HepG2 (cell line): ENCODE measurements around the gene HOXA10. TPM values are rescaled to one million over a fixed set of nuclear protein-coding genes. Genes with fewer than 3 reads are reported as not detected.
A peak's percentile ranks its signal among the peaks of the same experiment; 100 is the strongest.

Experiments used
- AGO2 ChIP-seq: fragments of 200-400 bp; formaldehyde crosslinking; optimal IDR thresholded peaks from 2 replicates; pipeline ENCODE3; 2017; ENCODE audit warnings: mild to moderate bottlenecking, low read depth, low read length, moderate library complexity
- ATF7 ChIP-seq, 2 experiments: fragments of 450-650 bp in 1 of 2; sonication (generic) in 1 of 2; formaldehyde crosslinking in 1 of 2; IDR thresholded peaks; 2 replicates each; pipeline versions ENCODE4 v1.4.0 to v1.6.1; 2016 to 2020; ENCODE audit warnings: antibody characterized with exemption in 1 of 2, mild to moderate bottlenecking in 1 of 2, missing genetic modification reagents in 1 of 2
- CREBL2 ChIP-seq: sonication (generic); formaldehyde crosslinking; IDR thresholded peaks from 2 replicates; pipeline ENCODE4 v1.8.1; 2023; ENCODE audit warnings: missing genetic modification reagents, mild to moderate bottlenecking, borderline replicate concordance
- ELK4 ChIP-seq: sonication (generic); formaldehyde crosslinking; IDR thresholded peaks from 2 replicates; pipeline ENCODE4 v1.9.0; 2021; ENCODE audit warnings: missing genetic modification reagents, borderline replicate concordance
- FOXC1 ChIP-seq: sonication (generic); formaldehyde crosslinking; IDR thresholded peaks from 2 replicates; pipeline ENCODE4 v1.8.0; 2022; ENCODE audit warnings: mild to moderate bottlenecking, missing genetic modification reagents, borderline replicate concordance
- HOMEZ ChIP-seq: IDR thresholded peaks from 2 replicates; pipeline ENCODE4 v1.6.1; 2016; ENCODE audit warnings: low read depth
- KDM2A ChIP-seq: sonication (generic); formaldehyde crosslinking; IDR thresholded peaks from 2 replicates; pipeline ENCODE4 v1.4.0; 2020; ENCODE audit warnings: low read depth, missing genetic modification reagents, borderline replicate concordance
- MAX ChIP-seq: IDR thresholded peaks from 2 replicates; pipeline ENCODE4 v1.6.1; 2012; ENCODE audit warnings: inconsistent platforms
- NFIB ChIP-seq: sonication (generic); formaldehyde crosslinking; IDR thresholded peaks from 2 replicates; pipeline ENCODE4 v1.9.0; 2021; ENCODE audit warnings: missing genetic modification reagents, mild to moderate bottlenecking, borderline replicate concordance
- NR1H2 ChIP-seq: sonication (generic); formaldehyde crosslinking; IDR thresholded peaks from 2 replicates; pipeline ENCODE4 v1.8.1; 2022; ENCODE audit warnings: low read depth, missing genetic modification reagents, borderline replicate concordance
- SMAD1 ChIP-seq: sonication (generic); formaldehyde crosslinking; IDR thresholded peaks from 2 replicates; pipeline ENCODE4 v1.4.0; 2020; ENCODE audit warnings: missing genetic modification reagents, low read depth, mild to moderate bottlenecking, borderline replicate concordance
- TFDP2 ChIP-seq: sonication (generic); formaldehyde crosslinking; IDR thresholded peaks from 2 replicates; pipeline ENCODE4 v1.4.0; 2020; ENCODE audit warnings: missing genetic modification reagents
- ZBTB33 ChIP-seq: sonication (generic); formaldehyde crosslinking; IDR thresholded peaks from 2 replicates; pipeline ENCODE4 v1.4.0; 2020; ENCODE audit warnings: missing genetic modification reagents
- ZBTB38 ChIP-seq: sonication (generic); formaldehyde crosslinking; IDR thresholded peaks from 2 replicates; pipeline ENCODE4 v1.5.1; 2020; ENCODE audit warnings: mild to moderate bottlenecking, missing genetic modification reagents
- ZFP1 ChIP-seq: IDR thresholded peaks from 2 replicates; pipeline ENCODE4 v1.6.1; 2016
- ZMYM2 ChIP-seq: sonication (generic); formaldehyde crosslinking; IDR thresholded peaks from 2 replicates; pipeline ENCODE4 v1.8.0; 2022; ENCODE audit warnings: mild to moderate bottlenecking, missing genetic modification reagents
- ZNF251 ChIP-seq: sonication (generic); formaldehyde crosslinking; IDR thresholded peaks from 2 replicates; pipeline ENCODE4 v1.9.0; 2021; ENCODE audit warnings: mild to moderate bottlenecking, missing genetic modification reagents
- ZNF451 ChIP-seq: sonication (generic); formaldehyde crosslinking; IDR thresholded peaks from 2 replicates; pipeline ENCODE4 v1.5.0; 2020; ENCODE audit warnings: mild to moderate bottlenecking, missing genetic modification reagents
- ZNF556 ChIP-seq: sonication (generic); formaldehyde crosslinking; IDR thresholded peaks from 2 replicates; pipeline ENCODE4 v1.4.0; 2020; ENCODE audit warnings: mild to moderate bottlenecking, missing genetic modification reagents, borderline replicate concordance
- ZNF75D ChIP-seq: sonication (generic); formaldehyde crosslinking; IDR thresholded peaks from 2 replicates; pipeline ENCODE4 v1.8.1; 2023; ENCODE audit warnings: missing genetic modification reagents, mild to moderate bottlenecking, borderline replicate concordance
- ZNF891 ChIP-seq: sonication (generic); formaldehyde crosslinking; IDR thresholded peaks from 2 replicates; pipeline ENCODE4 v1.5.0; 2020; ENCODE audit warnings: mild to moderate bottlenecking, missing genetic modification reagents
- polyA plus RNA-seq, 8 experiments: library from polyadenylated mRNA; depleted of rRNA in 3 of 8; stranded (reverse) in 7 of 8; unstranded in 1 of 8; fragments of >200 nt; fragmentation: Illumina TruSeq in 4 of 8; extraction: Trizol in 4 of 8; gene quantifications; 2 replicates each; pipeline versions ENCODE4 v1.2.1 to v1.2.3, GENCODE V29; 2011 to 2016; ENCODE audit warnings: low read depth in 4 of 8, missing spikeins in 1 of 8, mixed read lengths in 1 of 8; ENCODE audit not compliant: insufficient read depth in 1 of 8
- total RNA-seq, 5 experiments: library from RNA; depleted of rRNA; stranded (reverse); fragments of >200 nt; fragmentation: Illumina TruSeq; extraction: Trizol; gene quantifications; 2 replicates each; pipeline ENCODE4 v1.2.3, GENCODE V29; 2016; ENCODE audit warnings: low read depth in 1 of 5

The HOXA10 gene
- total and polyA plus RNA-seq, 2 of the 13 experiments (the other 11 are each of a cell fraction or from before 2014, with no cell fraction given): not detected

- TF ChIP-seq HOMEZ (CRISPR knock-in tag) (no peak), ZNF891 (CRISPR knock-in tag) (0 out of 2 replicates have a peak, but pooled peaks have one; percentile 24), ZMYM2 (CRISPR knock-in tag) (no peak), AGO2 (peak; percentile 9), CREBL2 (CRISPR knock-in tag) (no peak), ZNF556 (CRISPR knock-in tag) (no peak), ZBTB33 (CRISPR knock-in tag) (peak; percentile 57; the same call in 1 of the 2 replicates), NFIB (CRISPR knock-in tag) (no peak), NR1H2 (CRISPR knock-in tag) (no peak), FOXC1 (0 out of 2 replicates have a peak, but pooled peaks have one; percentile 8), ZNF75D (no peak), SMAD1 (0 out of 2 replicates have a peak, but pooled peaks have one; percentile 2), ZNF251 (CRISPR knock-in tag) (no peak), ATF7 (IDR thresholded peaks at IDR 0.05) (no peak), ATF7 (CRISPR knock-in tag; IDR thresholded peaks at IDR 0.05) (no peak), ZNF451 (no peak), MAX (0 out of 2 replicates have a peak, but pooled peaks have one; percentile 9), ELK4 (CRISPR knock-in tag) (no peak), KDM2A (CRISPR knock-in tag) (peak; percentile 11; the same call in 1 of the 2 replicates), ZBTB38 (CRISPR knock-in tag) (peak; percentile 67; the same call in 1 of the 2 replicates), ZFP1 (CRISPR knock-in tag) (no peak), TFDP2 (CRISPR knock-in tag) (no peak)
Measured at GRCh38 chr7:27123477-27124053, 50.6 kb downstream of the HOXA10 start (continued).
